Adrenal gland (tissue), 12 donors: ENCODE data around the gene GPR152. TPM values are rescaled to one million over a fixed set of nuclear protein-coding genes. Genes with fewer than 3 reads are reported as not detected.
A peak's percentile ranks its signal among the peaks of the same experiment; 100 is the strongest.
"Not testable (repeated sequence)": the region's sequence is repeated elsewhere in the genome, so short reads cannot be mapped to it uniquely, and the experiment has no call there.

ENCODE experiments used
- DNase-seq, 7 donors: peaks; one replicate each; pipeline ENCODE4 v3.0.0-alpha.2; 2019 to 2020
- H3K27ac ChIP-seq, 5 donors: fragments of 200-600 bp; sonication (generic) in 4 of 5; 1 replicate in 3 of 5; 2 replicates in 2 of 5; pipeline versions ENCODE4 v1.5.1 to v1.8.0; 2016 to 2020; ENCODE audit warnings: mild to moderate bottlenecking in 1 of 5
- H3K27me3 ChIP-seq: fragments of 200-600 bp; 2 replicates; pipeline ENCODE4 v1.8.0; 2021
- H3K36me3 ChIP-seq, 2 donors: fragments of 200-600 bp; replicated peaks in 1 of 2; 1 replicate in 1 of 2; 2 replicates in 1 of 2; pipeline versions ENCODE4 v1.5.1 to v1.8.0; 2018 to 2022
- H3K4me1 ChIP-seq, 2 donors: fragments of 200-600 bp; replicated peaks in 1 of 2; 1 replicate in 1 of 2; 2 replicates in 1 of 2; pipeline versions ENCODE4 v1.5.1 to v1.8.0; 2018 to 2021
- H3K4me3 ChIP-seq, 4 donors: fragments of 200-600 bp; sonication (generic) in 3 of 4; one replicate each; pipeline ENCODE4 v1.5.1; 2016 to 2018
- H3K9me3 ChIP-seq, 3 donors: fragments of 200-600 bp; sonication (generic) in 1 of 3; replicated peaks in 1 of 3; 1 replicate in 2 of 3; 2 replicates in 1 of 3; pipeline versions ENCODE4 v1.5.1 to v1.8.0; 2016 to 2021
- POLR2A ChIP-seq, 2 donors: fragments of 450-650 bp; IDR thresholded peaks; one replicate each; pipeline ENCODE4 v1.6.1; 2017; ENCODE audit warnings: antibody characterized with exemption in 2 of 2, mild to moderate bottlenecking in 2 of 2, moderate library complexity in 1 of 2
- WGBS, 4 donors: extraction: QIAGEN DNeasy Blood & Tissue Kit in 2 of 4; methylation state at CpG; one replicate each; pipeline versions ENCODE4 v1.1.5 to v1.1.7; 2013 to 2017; 5-methylcytosine and 5-hydroxymethylcytosine counted together
- intact Hi-C, 2 donors: fragments of 100-400 bp; cut with DNase I; formaldehyde crosslinking; loops; one replicate each; pipeline versions ENCODE4 v1.14.1 to v1.15.0; 2022 to 2023
- polyA plus RNA-seq, 3 donors: library from polyadenylated mRNA; stranded (reverse); fragments of 200-250 nt in 2 of 3; fragments of 350-450 nt in 1 of 3; fragmentation: Illumina TruSeq in 1 of 3; extraction: RNeasy Lipid Tissue Mini Kit (QIAGEN cat#74804) in 1 of 3; gene quantifications; one replicate each; pipeline ENCODE4 v1.2.3, GENCODE V29; 2013 to 2014
- total RNA-seq, 9 donors: library from RNA; depleted of rRNA in 4 of 9; stranded (reverse); fragments of >200 nt in 4 of 9; fragments of 120-200 nt in 1 of 9; fragmentation: NEBNext Ultra II Directional in 1 of 9; extraction: Animal tissue kit (Norgen Biotek cat#: 25700) in 1 of 9; gene quantifications; one replicate each; pipeline versions ENCODE4 v1.1.0 to v1.2.4, GENCODE V29; 2013 to 2023
- TF ChIP-seq, protein P1 (sequence below), 6 experiments: fragments of 450-650 bp in 4 of 6; fragments of 200-600 bp in 2 of 6; sonication (generic) in 1 of 6; IDR thresholded peaks; 1 replicate in 5 of 6; 2 replicates in 1 of 6; pipeline versions ENCODE4 v1.5.1 to v1.8.0; 2016 to 2021; ENCODE audit warnings: antibody characterized with exemption in 6 of 6, mild to moderate bottlenecking in 2 of 6, moderate library complexity in 1 of 6
- donor health status: healthy with polysubstance abuse.
- donor health status: Bipolar disorder and iron deficiency.
- donor health status: DM: yes; HTN: yes; CAD: no.
- donor health status: DM: no; HTN: no; CAD: no.
- donor health status: DM: no; HTN: no; CAD: no.
- donor health status: DM: yes; HTN: yes; CAD: no.

Gene GPR152
- total and polyA plus RNA-seq, 12 donors: 0.18 TPM; not detected in 11

DNA sequence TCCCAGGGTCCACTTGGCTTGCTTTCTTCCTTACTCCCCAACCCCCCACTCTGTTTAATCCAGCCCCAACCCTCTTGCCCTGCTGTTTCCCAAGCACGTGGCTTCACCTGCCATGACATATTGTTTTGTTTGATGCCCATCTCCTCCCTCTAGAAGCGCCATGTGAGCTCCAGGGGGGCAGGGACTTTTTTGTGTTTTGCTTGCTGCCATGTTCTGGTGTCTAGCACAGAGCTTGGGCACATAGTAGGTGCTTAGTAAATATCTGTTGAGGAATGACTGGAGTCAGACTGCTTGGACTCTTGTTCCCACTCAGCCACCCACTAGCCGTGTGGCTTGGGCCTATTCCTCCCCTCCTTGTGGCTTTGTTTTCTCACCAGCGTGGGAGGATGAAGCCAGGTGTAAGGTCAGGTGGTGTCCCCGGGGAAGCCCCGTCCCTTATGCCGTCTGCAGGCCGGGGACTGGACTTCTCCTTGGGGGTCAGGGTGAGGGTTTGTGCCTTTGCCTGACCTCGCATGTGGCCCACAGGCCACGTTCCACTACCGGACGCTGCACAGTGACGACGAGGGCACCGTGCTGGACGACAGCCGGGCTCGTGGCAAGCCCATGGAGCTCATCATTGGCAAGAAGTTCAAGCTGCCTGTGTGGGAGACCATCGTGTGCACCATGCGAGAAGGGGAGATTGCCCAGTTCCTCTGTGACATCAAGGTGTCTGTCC lies 34.1 kb upstream of the GPR152 start:
- WGBS, 4 donors: 82 to 94% (median 87%) methylated on average over 16 to 20 of the region's 20 CpGs
- TF ChIP-seq, protein P1, sequence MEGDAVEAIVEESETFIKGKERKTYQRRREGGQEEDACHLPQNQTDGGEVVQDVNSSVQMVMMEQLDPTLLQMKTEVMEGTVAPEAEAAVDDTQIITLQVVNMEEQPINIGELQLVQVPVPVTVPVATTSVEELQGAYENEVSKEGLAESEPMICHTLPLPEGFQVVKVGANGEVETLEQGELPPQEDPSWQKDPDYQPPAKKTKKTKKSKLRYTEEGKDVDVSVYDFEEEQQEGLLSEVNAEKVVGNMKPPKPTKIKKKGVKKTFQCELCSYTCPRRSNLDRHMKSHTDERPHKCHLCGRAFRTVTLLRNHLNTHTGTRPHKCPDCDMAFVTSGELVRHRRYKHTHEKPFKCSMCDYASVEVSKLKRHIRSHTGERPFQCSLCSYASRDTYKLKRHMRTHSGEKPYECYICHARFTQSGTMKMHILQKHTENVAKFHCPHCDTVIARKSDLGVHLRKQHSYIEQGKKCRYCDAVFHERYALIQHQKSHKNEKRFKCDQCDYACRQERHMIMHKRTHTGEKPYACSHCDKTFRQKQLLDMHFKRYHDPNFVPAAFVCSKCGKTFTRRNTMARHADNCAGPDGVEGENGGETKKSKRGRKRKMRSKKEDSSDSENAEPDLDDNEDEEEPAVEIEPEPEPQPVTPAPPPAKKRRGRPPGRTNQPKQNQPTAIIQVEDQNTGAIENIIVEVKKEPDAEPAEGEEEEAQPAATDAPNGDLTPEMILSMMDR (IDR thresholded peaks at IDR 0.05): no peak
- TF ChIP-seq POLR2A (IDR thresholded peaks at IDR 0.05): no peak
- Histone ChIP-seq H3K27ac (no peak overlapping the region), H3K4me3 (no peak overlapping the region), H3K27me3 (no peaks in the 10 kb centered on the region), H3K4me1 (peaks cover 17 to 24% of the 10 kb centered on the region in 2 donors), H3K36me3 (peaks cover 0 to 42% of the 10 kb centered on the region in 2 donors), H3K9me3 (no peaks in the 10 kb centered on the region)
- intact Hi-C loops: no loop called here
- no peak for DNase-seq

DNA sequence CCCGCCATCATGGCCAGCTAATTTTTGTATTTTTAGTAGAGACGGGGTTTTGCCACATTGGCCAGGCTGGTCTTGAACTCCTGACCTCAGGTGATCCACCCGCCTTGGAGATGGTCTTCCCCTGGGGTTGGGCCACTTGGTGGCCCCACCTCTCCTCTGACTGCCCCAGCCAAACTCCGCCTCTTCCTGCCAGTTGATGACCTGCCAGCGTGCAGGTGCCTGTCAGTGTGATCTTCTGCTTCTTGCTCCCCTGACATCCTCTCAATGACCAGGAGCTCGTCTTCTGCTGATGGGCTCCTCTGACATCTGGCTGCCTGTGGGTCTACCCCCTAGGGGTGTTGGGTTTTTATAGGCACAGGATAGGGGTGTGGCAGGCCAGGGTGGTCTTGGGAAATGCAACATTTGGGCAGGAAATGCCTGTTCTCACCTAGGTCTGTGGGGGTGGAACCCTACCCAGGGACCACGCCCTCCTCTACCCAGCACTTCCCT lies 33.4 kb upstream of the GPR152 start:
- H3K36me3 ChIP-seq: peaks cover 0 to 35% of the 10 kb centered on the region in 2 donors
- peaks cover 17 to 24% of the 10 kb centered on the region in 2 donors for H3K4me1 ChIP-seq
- intact Hi-C loops, H3K27me3 ChIP-seq, H3K27ac ChIP-seq, H3K9me3 ChIP-seq, H3K4me3 ChIP-seq, DNase-seq: not testable (repeated sequence)
- WGBS, 4 donors: 85 to 91% (median 88%) methylated on average over 7 of the region's 7 CpGs

DNA sequence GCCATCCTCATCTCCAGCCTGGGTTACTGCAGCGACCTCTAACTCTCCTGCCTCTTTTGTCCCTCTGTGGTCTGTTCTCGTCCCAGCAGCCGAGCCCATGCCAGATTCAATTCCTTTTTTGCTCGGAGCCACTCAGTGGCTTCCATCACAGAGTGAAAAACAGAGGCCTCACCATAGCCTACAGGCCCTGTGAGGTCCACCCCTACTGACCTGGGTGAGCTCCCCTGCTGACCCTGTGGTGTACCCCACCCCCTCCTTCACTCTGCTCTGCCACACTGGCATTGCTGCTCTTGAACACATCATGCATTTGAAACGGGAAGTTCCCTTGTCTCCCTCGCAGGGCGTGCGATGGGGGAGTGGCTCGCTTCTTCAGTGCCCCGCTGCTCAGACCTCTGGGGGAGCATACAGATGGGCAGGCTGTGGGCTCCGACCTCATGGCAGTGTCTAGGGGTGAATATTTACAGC lies 32.4 kb upstream of the GPR152 start:
- WGBS, 4 donors: 68 to 80% (median 75%) methylated on average over 9 to 11 of the region's 11 CpGs
- Histone ChIP-seq H3K27me3 (no peaks in the 10 kb centered on the region), H3K4me1 (peaks cover 17 to 24% of the 10 kb centered on the region in 2 donors), H3K4me3 (no peak overlapping the region), H3K9me3 (no peaks in the 10 kb centered on the region), H3K36me3 (peaks cover 0 to 25% of the 10 kb centered on the region in 2 donors), H3K27ac (no peak overlapping the region)
- intact Hi-C loops: no loop called here
- no peak for DNase-seq
- TF ChIP-seq POLR2A (IDR thresholded peaks at IDR 0.05): no peak
- TF ChIP-seq, protein P1 (IDR thresholded peaks at IDR 0.05): no peak

DNA sequence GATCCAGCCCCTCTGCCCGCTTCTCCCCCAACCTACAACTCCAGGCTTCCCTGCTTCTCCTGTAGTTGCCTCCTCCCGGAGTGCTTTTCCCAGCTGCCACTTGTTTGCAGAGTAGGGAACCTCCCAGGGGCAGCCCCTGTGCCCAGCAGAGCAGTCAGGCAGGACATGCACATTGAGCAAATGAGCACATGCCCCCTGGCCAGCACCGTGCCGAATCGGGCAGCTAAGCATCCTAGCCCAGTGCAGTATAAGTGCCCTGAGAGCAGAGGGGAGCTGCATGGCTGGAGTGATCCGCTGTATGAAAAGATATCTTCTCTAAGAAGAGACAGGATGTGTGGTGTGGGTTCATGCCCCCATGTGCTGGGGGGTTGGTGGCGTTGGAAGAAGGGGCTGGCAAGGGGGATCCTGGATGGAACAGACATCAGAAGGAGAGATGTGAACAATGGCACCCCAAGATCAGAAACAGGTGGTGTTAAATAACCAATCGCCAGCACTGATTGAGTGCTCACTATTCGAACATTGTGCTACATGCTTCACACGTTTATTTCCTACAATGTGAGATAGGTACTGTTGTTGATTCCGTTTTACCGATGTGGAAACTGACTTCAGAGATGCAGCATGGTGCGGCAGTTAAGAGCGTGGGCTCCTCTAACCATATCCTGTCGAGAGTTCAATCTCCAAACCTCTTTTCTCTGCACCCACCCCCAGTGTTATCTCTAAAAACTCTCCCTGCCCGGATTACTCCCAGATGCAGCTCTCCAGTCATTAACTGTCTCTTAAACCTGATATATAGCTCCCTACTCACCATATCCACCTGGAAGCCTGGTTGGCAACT lies 31.5 kb upstream of the GPR152 start:
- peaks cover 0 to 16% of the 10 kb centered on the region in 2 donors for H3K36me3 ChIP-seq
- WGBS, 4 donors: 88 to 92% (median 88%) methylated on average over 13 to 16 of the region's 16 CpGs
- peak overlapping the region in 1 of 4 donors; percentile 67 for H3K4me3 ChIP-seq
- H3K27ac ChIP-seq: peak overlapping the region in 1 of 5 donors; percentile 26
- no peaks in the 10 kb centered on the region for H3K27me3 ChIP-seq
- peaks cover 17 to 24% of the 10 kb centered on the region in 2 donors for H3K4me1 ChIP-seq
- DNase-seq: no peak
- intact Hi-C loops: no loop called here
- no peaks in the 10 kb centered on the region for H3K9me3 ChIP-seq
- TF ChIP-seq, protein P1 (IDR thresholded peaks at IDR 0.05): no peak
- no peak for TF ChIP-seq POLR2A (IDR thresholded peaks at IDR 0.05)
